Fibroblast of gingiva (primary cell): ENCODE measurements around the gene GPRC5A.
A peak's percentile ranks its signal among the peaks of the same experiment; 100 is the strongest.

Experiments used
- DNase-seq: peaks from one replicate; pipeline ENCODE4 v3.0.0-alpha.2; 2011; ENCODE audit warnings: low read depth

The GPRC5A gene

DNA sequence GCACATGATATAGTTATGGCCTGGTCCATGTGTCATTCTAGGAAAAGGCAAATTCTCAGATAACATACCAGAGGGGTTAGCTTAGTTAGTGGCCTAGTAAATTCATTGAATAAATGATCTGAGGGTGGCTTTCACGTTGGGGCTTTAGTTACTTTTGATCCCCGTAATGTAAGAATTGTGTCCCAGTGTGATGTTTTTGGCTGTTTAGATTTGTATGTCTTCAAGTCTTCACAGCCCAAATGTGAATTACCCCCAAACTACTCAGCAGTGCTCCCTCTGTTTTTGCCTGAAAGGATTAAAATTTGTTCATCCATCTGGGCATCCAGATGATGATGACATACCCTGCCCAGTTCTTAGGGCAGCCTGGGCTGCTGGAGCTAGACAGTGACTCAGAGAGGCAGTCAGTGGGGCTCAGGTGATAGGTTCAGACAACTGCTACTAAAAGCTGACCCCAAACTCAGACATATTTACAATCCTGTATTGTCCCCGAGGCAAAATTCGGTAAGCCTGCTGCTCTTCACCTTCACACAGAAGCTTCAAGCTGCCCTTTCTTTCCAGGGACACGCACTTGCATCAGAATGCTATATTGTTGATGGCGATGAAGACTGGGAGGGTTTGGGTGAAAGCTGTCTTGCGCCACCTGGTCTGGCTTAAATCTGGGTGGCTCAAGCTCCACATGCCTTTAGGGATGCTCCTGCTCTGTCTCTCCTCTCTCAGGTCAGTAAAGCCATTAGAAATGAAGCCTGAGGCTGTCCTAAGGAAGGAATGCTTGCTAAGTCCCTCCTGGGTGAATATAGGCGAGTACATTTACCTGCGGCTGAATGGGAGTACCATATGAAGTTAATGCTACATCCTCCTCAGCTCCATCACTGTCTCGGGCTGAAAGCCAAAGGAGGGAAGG lies 50.3 kb downstream of the GPRC5A start:
- no peak for DNase-seq

GRCh38 chr12:12943586-12944260 lies 52.4 kb downstream of the GPRC5A start:
- peak; percentile 74 for DNase-seq

- no peak for DNase-seq
Measured at GRCh38 chr12:12945591-12945990, 54.2 kb downstream of the GPRC5A start.

GRCh38 chr12:12946686-12947355 lies 55.5 kb downstream of the GPRC5A start:
- DNase-seq, result peak; percentile 26

GRCh38 chr12:12947902-12948301 lies 56.5 kb downstream of the GPRC5A start:
- DNase-seq, result no peak

DNA sequence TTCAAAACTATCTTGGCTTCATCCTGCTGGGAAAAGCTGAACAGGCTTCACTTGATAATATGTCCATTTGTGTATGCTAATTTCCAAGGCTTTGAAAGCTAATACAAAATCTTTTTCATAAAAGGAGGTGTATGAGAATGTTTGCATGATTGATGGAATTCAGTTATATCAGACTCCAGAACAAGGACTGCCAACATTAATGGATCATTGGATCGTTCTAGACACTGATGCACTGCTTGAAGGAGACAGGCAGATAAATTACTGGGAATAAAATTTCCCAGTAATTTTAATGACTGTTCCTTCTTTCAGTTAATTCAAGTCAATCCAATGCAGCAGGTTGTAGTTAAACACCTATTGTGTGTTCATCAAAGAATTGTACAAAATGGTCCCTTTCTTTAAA lies 60.1 kb downstream of the GPRC5A start:
- no peak for DNase-seq

- DNase-seq, result no peak
Measured at GRCh38 chr12:12952036-12952435, 60.7 kb downstream of the GPRC5A start, which contains the start of gene GPRC5D. GPRC5D (minus strand) TSS chr12:12952170; CDS start chr12:12950384, 1,786 bp downstream.

DNA sequence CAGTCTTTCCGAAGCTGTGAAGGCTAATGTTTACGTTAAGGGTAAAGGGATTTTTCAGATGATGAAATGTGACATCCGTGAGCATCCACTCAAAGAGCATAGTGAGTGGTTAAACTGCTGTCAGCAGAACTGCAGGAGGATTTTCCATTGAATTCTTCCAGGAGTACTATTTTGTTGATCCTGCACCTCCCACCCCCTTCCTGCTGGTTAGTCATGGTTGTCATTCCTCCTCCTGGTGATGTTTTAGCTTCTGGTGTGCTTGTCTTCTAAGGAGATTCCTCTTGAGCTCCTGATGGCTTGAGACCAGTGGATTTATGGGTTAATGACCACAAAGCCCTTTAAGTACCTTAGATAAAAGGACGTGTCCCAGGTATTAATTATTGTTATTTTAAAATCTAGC lies 63.0 kb downstream of the GPRC5A start:
- DNase-seq, result no peak

DNA sequence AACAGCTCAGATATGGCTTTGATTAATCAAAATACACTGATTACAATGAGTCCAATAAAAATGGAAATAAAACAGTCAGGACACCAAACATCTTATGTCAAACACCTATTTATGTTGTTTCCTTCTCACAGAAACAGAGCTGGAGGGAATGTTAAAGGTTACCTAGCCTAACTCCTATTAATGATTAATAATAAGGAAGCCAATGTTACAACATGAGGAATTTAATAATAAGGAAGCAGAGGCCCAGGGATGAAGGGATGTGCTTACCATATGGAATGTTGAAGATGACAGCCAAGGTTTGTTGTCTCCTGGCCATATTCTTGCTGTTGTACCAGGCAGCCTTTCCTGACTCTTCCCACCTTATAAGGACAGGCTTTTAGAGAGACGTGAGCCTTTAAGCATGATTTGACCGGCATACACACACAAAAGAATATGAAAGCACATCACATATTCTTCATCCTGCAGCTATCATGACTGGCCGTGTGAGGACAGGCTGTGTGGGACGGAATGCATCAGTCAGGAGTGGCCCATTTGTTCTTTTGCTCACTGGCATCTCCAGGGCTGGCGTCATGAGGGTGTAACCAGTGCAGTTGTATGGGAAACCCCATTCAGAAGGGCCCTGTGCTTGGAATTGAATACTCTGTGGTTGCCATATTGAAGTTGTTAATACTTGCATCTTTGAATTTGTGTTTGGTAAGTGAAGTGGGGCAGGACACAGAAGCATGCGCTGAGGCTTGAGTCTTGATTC lies 63.7 kb downstream of the GPRC5A start:
- DNase-seq, result no peak

DNA sequence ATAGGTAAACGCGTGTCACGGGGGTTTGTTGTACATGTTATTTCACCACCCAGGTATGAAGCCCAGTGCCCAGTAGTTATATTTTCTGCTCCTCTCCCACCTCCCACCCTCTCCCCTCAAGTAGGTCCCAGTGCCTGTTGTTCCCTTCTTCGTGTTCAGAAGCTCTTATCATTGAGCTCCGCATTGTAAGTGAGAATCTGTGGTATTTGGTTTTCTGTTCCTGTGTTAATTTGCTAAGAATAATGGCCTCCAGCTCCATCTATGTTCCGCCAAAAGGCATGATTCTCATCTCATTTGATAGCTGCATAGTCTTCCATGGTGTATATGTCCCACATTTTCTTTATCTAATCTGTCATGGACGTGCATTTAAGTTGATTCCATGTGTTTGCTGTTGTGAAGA lies 67.5 kb downstream of the GPRC5A start:
- no peak for DNase-seq

GRCh38 chr12:12960639-12961209 lies 69.4 kb downstream of the GPRC5A start:
- no peak for DNase-seq

GRCh38 chr12:12964255-12964654 lies 72.9 kb downstream of the GPRC5A start:
- no peak for DNase-seq

DNA sequence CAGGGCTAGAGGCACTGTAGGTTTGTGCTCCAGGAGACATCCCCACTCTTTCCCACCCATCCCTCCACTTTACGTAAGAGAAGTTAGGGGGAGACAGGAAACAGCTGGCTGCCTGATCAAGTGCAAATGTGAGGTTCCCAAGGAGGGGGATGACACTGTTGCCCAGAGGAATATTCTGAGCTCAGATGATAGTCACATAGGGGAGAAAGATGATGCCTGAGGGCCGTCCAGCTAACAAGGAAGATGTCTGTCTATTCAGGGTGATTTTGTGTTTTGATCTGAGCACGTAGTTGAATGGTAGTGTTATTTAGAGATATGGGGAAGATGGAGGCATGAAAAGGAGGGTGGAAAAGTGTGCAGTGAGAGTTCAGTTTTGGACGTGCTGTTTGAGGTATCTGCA lies 74.5 kb downstream of the GPRC5A start:
- no peak for DNase-seq
